C4-2B (cell line): ENCODE results near the gene FREM3.
"Not testable (repeated sequence)": the region's sequence is repeated elsewhere in the genome, so short reads cannot be mapped to it uniquely, and the experiment has no call there.

Experiments used
- H3K27ac ChIP-seq: fragments of 450-650 bp; 2 replicates; pipeline ENCODE4 v1.5.1; 2017
- CTCF ChIP-seq: fragments of 450-650 bp; conservative IDR thresholded peaks from 2 replicates; pipeline ENCODE4 v1.5.1; 2017; ENCODE audit warnings: mild to moderate bottlenecking
- ZFX ChIP-seq: fragments of 450-650 bp; IDR thresholded peaks from 2 replicates; pipeline ENCODE4 v1.6.1; 2017

Gene FREM3

GRCh38 chr4:143726714-143727113, 26.2 kb upstream of the FREM3 start:
- TF ChIP-seq CTCF = no peak
- no peak for TF ChIP-seq ZFX
- no peak overlapping the region for H3K27ac ChIP-seq

- H3K27ac ChIP-seq = no peak overlapping the region
- TF ChIP-seq CTCF (no peak), ZFX (no peak)
Measured at GRCh38 chr4:143721317-143721716, 20.8 kb upstream of the FREM3 start.

GRCh38 chr4:143718748-143719147, 18.3 kb upstream of the FREM3 start:
- H3K27ac ChIP-seq = not testable (repeated sequence)

GRCh38 chr4:143713955-143714625, 13.6 kb upstream of the FREM3 start:
- H3K27ac ChIP-seq = no peak overlapping the region
- TF ChIP-seq ZFX = no peak

- TF ChIP-seq ZFX (no peak), CTCF (no peak)
- H3K27ac ChIP-seq = no peak overlapping the region
Measured at GRCh38 chr4:143713553-143713952, 13.1 kb upstream of the FREM3 start.

- TF ChIP-seq ZFX = no peak
- no peak; the same call in 1 of the 2 replicates for TF ChIP-seq CTCF
- H3K27ac ChIP-seq = no peak overlapping the region
Measured at GRCh38 chr4:143712155-143712550, 11.7 kb upstream of the FREM3 start.

GRCh38 chr4:143711543-143712154, 11.2 kb upstream of the FREM3 start:
- TF ChIP-seq CTCF (peak; percentile 18), ZFX (no peak)
- H3K27ac ChIP-seq = no peak overlapping the region

GRCh38 chr4:143701365-143701764, 890 bp upstream of the FREM3 start:
- no peak for TF ChIP-seq ZFX
- no peak for TF ChIP-seq CTCF
- no peak overlapping the region for H3K27ac ChIP-seq
